GM12874 (cell line): Measurements from ENCODE around the gene ZNF768.
A peak's percentile ranks its signal among the peaks of the same experiment; 100 is the strongest.

Experiments
- CTCF ChIP-seq: IDR thresholded peaks from 2 replicates; pipeline ENCODE4 v1.5.1; 2011; ENCODE audit warnings: low read depth, mild to moderate bottlenecking, control low read depth, low read length, moderate library complexity; ENCODE audit not compliant: insufficient read depth

The ZNF768 gene

GRCh38 chr16:30559690-30560089, 33.3 kb upstream of the ZNF768 start:
- no peak for TF ChIP-seq CTCF

GRCh38 chr16:30558789-30559377, 32.5 kb upstream of the ZNF768 start:
- TF ChIP-seq CTCF, result no peak

GRCh38 chr16:30557957-30558788, 31.8 kb upstream of the ZNF768 start, which contains the start of gene ZNF764:
Gene ZNF764 (minus strand): TSS chr16:30558374. CDS start chr16:30558182, 192 bp downstream.
- 0 out of 2 replicates have a peak, but pooled peaks have one; percentile 31 for TF ChIP-seq CTCF

GRCh38 chr16:30557707-30557956, 31.3 kb upstream of the ZNF768 start:
- no peak for TF ChIP-seq CTCF

- TF ChIP-seq CTCF, result no peak
These were observed 29.7 kb upstream of the ZNF768 start for GRCh38 chr16:30556125-30556473.

- TF ChIP-seq CTCF, result no peak
These were observed 29.2 kb upstream of the ZNF768 start for GRCh38 chr16:30555315-30556124.

- no peak for TF ChIP-seq CTCF
These were observed 28.4 kb upstream of the ZNF768 start for GRCh38 chr16:30554557-30555314.
